ENCODE data around the gene CHL1. TPM values are rescaled to one million over a fixed set of nuclear protein-coding genes. Genes with fewer than 3 reads are reported as not detected.

CHL1 gene
- total and polyA plus RNA-seq, 2 of the 8 experiments (the other 6 are each of a cell fraction or from before 2014, with no cell fraction given) = 0.05 to 0.99 TPM

- no peak overlapping the region for H3K9ac ChIP-seq (replicated peaks in 1 of 4; ENCODE audit: extremely low read depth in 1 of 4, low read depth in 3 of 4, low read length in 3 of 4)
- POLR2A ChIA-PET (ENCODE audit: partially characterized antibody) = no interaction called here
- 82% methylated on average over 2 of the region's 2 CpGs; no CpG with 5 or more reads in 1 of the 2 experiments for WGBS, 2 experiments (ENCODE audit: extremely low coverage in 1 of 2, insufficient coverage in 1 of 2, insufficient read length in 1 of 2, insufficient replicate concordance in 2 of 2, low coverage in 1 of 2, low lambda C conversion rate in 2 of 2, missing lambda C conversion rate in 1 of 2)
- no peak for TF ChIP-seq FOSL1 (IDR thresholded peaks at IDR 0.05; ENCODE audit: insufficient read depth, low read depth, low read length)
- no peak for TF ChIP-seq CHD1 (IDR thresholded peaks at IDR 0.05; ENCODE audit: low read depth, low read length)
- no peak for TF ChIP-seq PHF8 (conservative IDR thresholded peaks at IDR 0.05; ENCODE audit: low read depth, low read length)
- TF ChIP-seq CTCF (IDR thresholded peaks at IDR 0.05; ENCODE audit: control extremely low read depth in 1 of 3, insufficient read depth in 1 of 3, low read depth in 1 of 3, low read length in 3 of 3) = no peak
- no peak for TF ChIP-seq RBBP5 (IDR thresholded peaks at IDR 0.05; ENCODE audit: borderline replicate concordance, low read depth, low read length)
- no peak for TF ChIP-seq RAD21 (IDR thresholded peaks at IDR 0.05 in 1 of 2, conservative IDR thresholded peaks at IDR 0.05 in 1 of 2; ENCODE audit: low read depth in 2 of 2, low read length in 2 of 2)
- TF ChIP-seq BCL11A (IDR thresholded peaks at IDR 0.05; ENCODE audit: low read depth in 2 of 2, low read length in 2 of 2) = no peak
- no peak for TF ChIP-seq SIX5 (IDR thresholded peaks at IDR 0.05; ENCODE audit: low read depth, low read length)
- no peak for TF ChIP-seq SIRT6 (IDR thresholded peaks at IDR 0.05; ENCODE audit: low read length)
- TF ChIP-seq CREB1 (IDR thresholded peaks at IDR 0.05) = no peak
- no peak for TF ChIP-seq ZNF274 (IDR thresholded peaks at IDR 0.05; ENCODE audit: borderline replicate concordance, extremely low read depth, low read length)
- no peak for TF ChIP-seq SP4 (IDR thresholded peaks at IDR 0.05; ENCODE audit: low read length)
These were observed 44.9 kb upstream of the CHL1 start for GRCh38 chr3:151614-152189.

More at GRCh38 chr3:151614-152189, 44.9 kb upstream of the CHL1 start:
- no peak overlapping the region for H3K18ac ChIP-seq (ENCODE audit: extremely low read depth, low read length)
- no peaks in the 10 kb centered on the region for H3K9me3 ChIP-seq (ENCODE audit: insufficient read depth in 2 of 2, low read depth in 1 of 2, low read length in 1 of 2)
- no peak overlapping the region for H3K56ac ChIP-seq (replicated peaks; ENCODE audit: insufficient read length, low read depth, low read length)
- no peak overlapping the region for H4K5ac ChIP-seq (ENCODE audit: insufficient read length, low read depth, low read length)
- H2BK5ac ChIP-seq (ENCODE audit: low read depth, low read length) = no peak overlapping the region
- no peak overlapping the region for H2BK120ac ChIP-seq (replicated peaks; ENCODE audit: low read depth, low read length)
- no peak overlapping the region for H2BK12ac ChIP-seq (ENCODE audit: low read depth, low read length)
- H3K4me3 ChIP-seq (ENCODE audit: extremely low read depth in 1 of 4, insufficient read depth in 2 of 4, low read depth in 3 of 4, low read length in 4 of 4) = no peak overlapping the region
- no peak overlapping the region for H3K23ac ChIP-seq (ENCODE audit: insufficient read length)
- no peaks in the 10 kb centered on the region for H3K79me2 ChIP-seq (ENCODE audit: control insufficient read depth in 1 of 2, insufficient read depth in 2 of 2, low read length in 2 of 2)
- no peaks in the 10 kb centered on the region for H3K23me2 ChIP-seq (ENCODE audit: low read depth, low read length)
- CTCF ChIA-PET (ENCODE audit: partially characterized antibody) = no interaction called here
- no peaks in the 10 kb centered on the region for H3K27me3 ChIP-seq (replicated peaks in 1 of 4; ENCODE audit: control insufficient read depth in 3 of 4, extremely low read depth in 1 of 4, insufficient read depth in 3 of 4, low read length in 3 of 4)
- no peak overlapping the region for H2BK20ac ChIP-seq (ENCODE audit: low read length)
- H4K91ac ChIP-seq (replicated peaks; ENCODE audit: insufficient read length, low read length) = no peak overlapping the region
- H2BK15ac ChIP-seq (ENCODE audit: low read length) = no peak overlapping the region
- FAIRE-seq = no peak
- H3K27ac ChIP-seq (ENCODE audit: low read depth, low read length) = no peak overlapping the region
- H3K79me1 ChIP-seq (ENCODE audit: low read depth, low read length) = no peaks in the 10 kb centered on the region
- no peak for DNase-seq (ENCODE audit: low read depth in 1 of 2, low spot score in 2 of 2)
- no peak overlapping the region for H2AFZ ChIP-seq (ENCODE audit: low read length)
- no peak overlapping the region for H3K14ac ChIP-seq (ENCODE audit: insufficient read length)
- H4K20me1 ChIP-seq (replicated peaks in 1 of 2; ENCODE audit: control insufficient read depth in 1 of 2, insufficient read depth in 2 of 2, low read length in 2 of 2) = no peaks in the 10 kb centered on the region
- no peak overlapping the region for H2AK5ac ChIP-seq (ENCODE audit: low read depth, low read length)
- no peaks in the 10 kb centered on the region for H3K36me3 ChIP-seq (ENCODE audit: control insufficient read depth in 2 of 4, insufficient read depth in 4 of 4, low read length in 3 of 4)
- no peak overlapping the region for H3K4ac ChIP-seq (replicated peaks; ENCODE audit: insufficient read length, low read depth, low read length)
- H4K8ac ChIP-seq (ENCODE audit: extremely low read depth, insufficient read depth, low read length) = no peak overlapping the region; the same call in 1 of the 2 replicates
- no peak overlapping the region for H3K4me2 ChIP-seq (ENCODE audit: insufficient read depth in 1 of 2, low read depth in 2 of 2, low read length in 2 of 2)
- H3K4me1 ChIP-seq (replicated peaks in 1 of 4; ENCODE audit: control insufficient read depth in 3 of 4, insufficient read depth in 4 of 4, low read length in 3 of 4) = no peaks in the 10 kb centered on the region
